NCI-H128 (cell line): Measurements from ENCODE around the gene NAPEPLD.
"Not testable (repeated sequence)": the region's sequence is repeated elsewhere in the genome, so short reads cannot be mapped to it uniquely, and the experiment has no call there.

ENCODE experiments used
- DNase-seq: peaks from one replicate; lab custom pipeline; 2025; ENCODE audit not compliant: unreplicated experiment; lab: John Stamatoyannopoulos, UW

The NAPEPLD gene

GRCh38 chr7:103071000-103071399, 77.9 kb downstream of the NAPEPLD start:
- no peak for DNase-seq

- DNase-seq, result no peak
Measured at GRCh38 chr7:103068414-103069403, 80.2 kb downstream of the NAPEPLD start.

GRCh38 chr7:103065667-103066066, 83.2 kb downstream of the NAPEPLD start:
- no peak for DNase-seq

- DNase-seq, result no peak
Measured at GRCh38 chr7:103063895-103064294, 85.0 kb downstream of the NAPEPLD start.

- DNase-seq, result no peak
Measured at GRCh38 chr7:103059471-103059870, 89.4 kb downstream of the NAPEPLD start.

DNA sequence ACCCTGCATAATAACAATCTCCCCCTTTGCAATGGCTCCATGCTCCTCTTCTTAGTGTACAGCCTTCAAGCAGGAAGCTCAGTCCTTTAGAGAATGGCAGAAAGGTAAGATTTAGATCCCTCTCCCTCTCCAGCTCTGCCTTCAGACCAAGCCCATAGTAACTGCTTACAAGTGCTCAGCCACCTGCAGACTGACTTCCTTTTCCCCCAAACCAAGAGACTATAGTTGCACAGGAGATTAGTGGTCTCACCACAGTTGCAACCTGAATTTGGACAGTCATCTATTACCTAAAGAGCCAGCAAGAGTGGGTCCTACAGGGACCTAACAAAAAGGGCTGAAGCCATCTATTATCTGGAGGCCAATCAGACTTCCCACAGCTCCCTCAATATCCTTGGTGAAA, 90.8 kb downstream of the NAPEPLD start:
- no peak for DNase-seq

DNA sequence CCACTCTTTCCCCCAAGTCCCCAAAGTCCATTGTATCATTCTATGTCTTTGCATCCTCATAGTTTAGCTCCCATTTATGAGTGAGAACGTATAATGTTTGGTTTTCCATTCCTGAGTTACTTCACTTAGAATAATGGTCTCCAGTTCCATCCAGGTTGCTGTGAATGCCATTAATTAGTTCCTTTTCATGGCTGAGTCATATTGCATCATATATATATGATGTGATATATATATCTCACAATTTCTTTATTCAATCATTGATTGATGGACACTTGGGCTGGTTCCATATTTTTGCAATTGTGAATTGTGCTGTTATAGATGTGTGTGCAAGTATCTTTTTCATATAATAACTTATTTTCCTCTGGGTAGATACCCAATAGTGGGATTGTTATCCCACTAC, 92.9 kb downstream of the NAPEPLD start:
- not testable (repeated sequence) for DNase-seq

GRCh38 chr7:103051519-103051918, 97.4 kb downstream of the NAPEPLD start:
- DNase-seq, result no peak
